H1 (cell line): ENCODE results near the gene PANX1. TPM values are rescaled to one million over a fixed set of nuclear protein-coding genes. Genes with fewer than 3 reads are reported as not detected.

Source experiments
- ASH2L ChIP-seq: fragments of 200-600, 300-600 bp; sonication (generic); IDR thresholded peaks from one replicate; pipeline ENCODE4 v1.7.1; 2017; ENCODE audit warnings: low read length
- CBX8 ChIP-seq: fragments of 300-800, 300-1000 bp; sonication (generic); IDR thresholded peaks from 2 replicates; pipeline ENCODE4 v1.7.1; 2016; ENCODE audit warnings: low read depth, low read length, borderline replicate concordance
- CTBP2 ChIP-seq: IDR thresholded peaks from 2 replicates; pipeline ENCODE4 v1.7.0; 2011; ENCODE audit warnings: borderline replicate concordance, mild to moderate bottlenecking, moderate library complexity, mixed read lengths, low read length; ENCODE audit not compliant: insufficient read depth, insufficient read length
- MAX ChIP-seq: IDR thresholded peaks from 2 replicates; pipeline ENCODE4 v1.6.1; 2012; ENCODE audit warnings: inconsistent platforms
- NRF1 ChIP-seq: IDR thresholded peaks from 2 replicates; pipeline ENCODE4 v1.6.1; 2011; ENCODE audit warnings: mild to moderate bottlenecking, low read depth, low read length, improper control_type of control experiment
- POLR2A ChIP-seq, 2 experiments: IDR thresholded peaks; 1 replicate in 1 of 2; 2 replicates in 1 of 2; pipeline ENCODE4 v1.6.1; 2011; ENCODE audit warnings: low read depth in 2 of 2, low read length in 2 of 2, mild to moderate bottlenecking in 2 of 2; ENCODE audit errors: control extremely low read depth in 1 of 2
- POLR2AphosphoS5 ChIP-seq: IDR thresholded peaks from 2 replicates; pipeline ENCODE4 v1.6.1; 2011; ENCODE audit warnings: low read depth, low read length
- RAD21 ChIP-seq, 2 experiments: IDR thresholded peaks in 1 of 2; conservative IDR thresholded peaks in 1 of 2; 2 replicates each; pipeline ENCODE4 v1.6.1; 2011; ENCODE audit warnings: low read depth in 2 of 2, low read length in 2 of 2, improper control_type of control experiment in 1 of 2, inconsistent platforms in 1 of 2, mild to moderate bottlenecking in 1 of 2, moderate library complexity in 1 of 2
- TBP ChIP-seq: IDR thresholded peaks from 2 replicates; pipeline ENCODE4 v1.6.1; 2011; ENCODE audit warnings: low read depth, low read length, improper control_type of control experiment
- TEAD4 ChIP-seq: IDR thresholded peaks from 2 replicates; pipeline ENCODE4 v1.6.1; 2012; ENCODE audit warnings: low read depth, low read length, inconsistent platforms, mixed read lengths
- polyA plus RNA-seq, 7 experiments: library from polyadenylated mRNA; depleted of rRNA in 3 of 7; stranded (reverse) in 5 of 7; unstranded in 2 of 7; fragments of >200 nt in 5 of 7; fragments of 200-250 nt in 2 of 7; gene quantifications; 1 replicate in 5 of 7; 2 replicates in 1 of 7; 4 replicates in 1 of 7; pipeline versions ENCODE4 v1.2.1 to v1.2.3, GENCODE V29; 2011 to 2013; ENCODE audit warnings: missing spikeins in 2 of 7, mixed read lengths in 2 of 7
- total RNA-seq: library from RNA; stranded (reverse); fragmentation: NEBNext Ultra II Directional; extraction: Animal tissue kit (Norgen Biotek cat#: 25700); gene quantifications from 2 replicates; pipeline ENCODE4 v1.2.1, GENCODE V29; 2021

The PANX1 gene
- total and polyA plus RNA-seq, 2 of the 8 experiments (the other 6 are each of a cell fraction or from before 2014, with no cell fraction given) = 15.9 to 35.2 TPM

DNA sequence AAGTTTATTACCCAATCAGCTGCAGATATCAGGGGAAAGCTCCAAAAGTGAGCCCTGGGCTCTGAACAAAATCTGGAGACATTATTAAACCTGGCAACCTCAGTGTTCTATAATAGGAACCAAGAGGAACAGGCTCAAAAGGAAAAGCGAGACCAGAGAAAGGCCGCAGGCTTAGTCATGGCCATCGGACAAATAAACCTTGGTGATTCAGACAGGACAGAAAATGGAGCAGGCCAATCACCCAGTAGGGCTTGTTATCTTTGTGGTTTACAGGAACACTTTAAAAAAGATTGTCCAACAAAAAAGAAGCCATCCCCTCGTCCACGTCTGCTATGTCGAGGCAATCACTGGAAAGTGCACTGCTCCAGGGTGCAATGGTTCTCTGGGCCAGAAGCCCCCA lies 7.7 kb upstream of the PANX1 start (continued):
- TF ChIP-seq TEAD4 (no peak), POLR2A (IDR thresholded peaks at IDR 0.05; ENCODE audit: control extremely low read depth in 1 of 2, low read depth in 2 of 2, low read length in 2 of 2) (no peak), ASH2L (no peak), CBX8 (no peak), NRF1 (no peak), RAD21 (IDR thresholded peaks at IDR 0.05 in 1 of 2, conservative IDR thresholded peaks at IDR 0.05 in 1 of 2; ENCODE audit: low read depth in 2 of 2, low read length in 2 of 2) (no peak), CTBP2 (no peak), MAX (no peak), POLR2AphosphoS5 (no peak), TBP (no peak)
- TF ChIP-seq, all 59 proteins: peak for 0
